Fibroblast of pulmonary artery (primary cell): ENCODE results near the gene EGFL8.

ENCODE experiments used
- DNase-seq: peaks from one replicate; pipeline ENCODE4 v3.0.0-alpha.2; 2010; ENCODE audit warnings: low read depth
- H3K4me3 ChIP-seq: replicated peaks from 2 replicates; pipeline ENCODE4 v1.5.1; 2011; ENCODE audit warnings: low read depth, mild to moderate bottlenecking, control low read depth, low read length, moderate library complexity
- TF ChIP-seq, protein P1 (sequence below): IDR thresholded peaks from 2 replicates; pipeline ENCODE4 v1.5.1; 2011; ENCODE audit warnings: mild to moderate bottlenecking, control low read depth, low read length, inconsistent platforms; ENCODE audit errors: missing control alignments

EGFL8 gene

DNA sequence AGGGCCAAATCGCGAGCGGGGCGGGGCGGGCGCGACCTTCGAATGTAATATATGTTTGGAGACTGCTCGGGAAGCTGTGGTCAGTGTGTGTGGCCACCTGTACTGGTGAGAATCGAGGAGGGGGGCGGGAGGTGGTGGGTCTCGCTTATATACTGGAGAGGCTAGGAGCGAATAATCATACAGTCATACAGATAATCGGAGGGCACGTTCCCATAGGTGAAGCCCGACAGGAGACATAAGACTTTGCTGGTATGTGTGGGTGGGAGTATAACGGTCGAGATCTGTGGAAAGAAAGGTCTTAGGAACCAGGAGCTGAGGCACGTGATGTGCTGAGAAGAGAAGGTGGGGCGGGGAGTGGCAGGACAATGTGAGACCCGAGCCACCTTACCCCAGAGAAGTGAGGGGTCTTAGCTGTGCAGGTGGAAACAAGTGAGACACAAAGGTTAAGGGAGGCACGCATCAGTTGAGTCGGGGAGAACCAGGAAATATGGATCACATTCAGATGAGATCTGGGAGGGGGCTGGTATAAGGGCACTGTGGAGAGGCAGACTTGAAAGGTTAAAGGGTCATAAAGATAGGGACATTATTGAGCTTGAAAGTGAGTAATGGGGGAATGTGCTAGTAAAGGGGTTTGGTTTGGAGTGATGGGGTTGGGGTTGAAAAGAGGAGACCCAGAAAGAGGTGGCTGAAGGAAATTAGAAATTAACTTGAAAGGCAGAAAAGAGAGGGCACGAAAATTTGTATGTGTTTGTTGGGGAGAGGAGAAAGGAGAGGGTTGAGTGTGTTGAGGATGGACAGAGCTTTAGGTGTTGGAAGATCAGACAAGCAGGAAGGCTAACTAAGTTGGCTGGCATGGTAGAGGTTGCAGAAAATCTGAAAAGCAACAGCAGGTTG, 14.4 kb downstream of the EGFL8 start:
- peak overlapping the region; percentile 87 for H3K4me3 ChIP-seq
- DNase-seq = no peak
- TF ChIP-seq, protein P1, sequence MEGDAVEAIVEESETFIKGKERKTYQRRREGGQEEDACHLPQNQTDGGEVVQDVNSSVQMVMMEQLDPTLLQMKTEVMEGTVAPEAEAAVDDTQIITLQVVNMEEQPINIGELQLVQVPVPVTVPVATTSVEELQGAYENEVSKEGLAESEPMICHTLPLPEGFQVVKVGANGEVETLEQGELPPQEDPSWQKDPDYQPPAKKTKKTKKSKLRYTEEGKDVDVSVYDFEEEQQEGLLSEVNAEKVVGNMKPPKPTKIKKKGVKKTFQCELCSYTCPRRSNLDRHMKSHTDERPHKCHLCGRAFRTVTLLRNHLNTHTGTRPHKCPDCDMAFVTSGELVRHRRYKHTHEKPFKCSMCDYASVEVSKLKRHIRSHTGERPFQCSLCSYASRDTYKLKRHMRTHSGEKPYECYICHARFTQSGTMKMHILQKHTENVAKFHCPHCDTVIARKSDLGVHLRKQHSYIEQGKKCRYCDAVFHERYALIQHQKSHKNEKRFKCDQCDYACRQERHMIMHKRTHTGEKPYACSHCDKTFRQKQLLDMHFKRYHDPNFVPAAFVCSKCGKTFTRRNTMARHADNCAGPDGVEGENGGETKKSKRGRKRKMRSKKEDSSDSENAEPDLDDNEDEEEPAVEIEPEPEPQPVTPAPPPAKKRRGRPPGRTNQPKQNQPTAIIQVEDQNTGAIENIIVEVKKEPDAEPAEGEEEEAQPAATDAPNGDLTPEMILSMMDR = no peak

DNA sequence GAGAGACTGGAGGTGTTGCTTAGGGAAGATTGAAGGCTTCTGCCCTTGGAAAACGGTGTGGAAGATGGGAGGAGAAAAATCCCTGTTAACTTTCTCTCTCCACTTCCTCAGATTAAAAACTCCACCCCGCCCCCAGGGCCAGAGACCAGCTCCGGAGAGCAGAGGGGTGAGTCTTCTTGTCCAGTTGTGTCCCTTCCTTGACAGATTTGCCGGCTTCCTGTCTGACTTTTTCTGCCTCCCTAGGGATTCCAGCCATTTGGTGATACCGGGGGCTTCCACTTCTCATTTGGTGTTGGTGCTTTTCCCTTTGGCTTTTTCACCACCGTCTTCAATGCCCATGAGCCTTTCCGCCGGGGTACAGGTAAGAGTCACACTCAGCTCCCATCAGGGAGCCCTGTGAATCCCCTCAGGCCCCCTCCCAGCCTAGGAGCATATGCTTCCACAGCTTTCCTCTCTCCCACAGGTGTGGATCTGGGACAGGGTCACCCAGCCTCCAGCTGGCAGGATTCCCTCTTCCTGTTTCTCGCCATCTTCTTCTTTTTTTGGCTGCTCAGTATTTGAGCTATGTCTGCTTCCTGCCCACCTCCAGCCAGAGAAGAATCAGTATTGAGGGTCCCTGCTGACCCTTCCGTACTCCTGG, 15.5 kb downstream of the EGFL8 start:
- no peak overlapping the region for H3K4me3 ChIP-seq
- TF ChIP-seq, protein P1 = no peak
- DNase-seq = no peak

DNA sequence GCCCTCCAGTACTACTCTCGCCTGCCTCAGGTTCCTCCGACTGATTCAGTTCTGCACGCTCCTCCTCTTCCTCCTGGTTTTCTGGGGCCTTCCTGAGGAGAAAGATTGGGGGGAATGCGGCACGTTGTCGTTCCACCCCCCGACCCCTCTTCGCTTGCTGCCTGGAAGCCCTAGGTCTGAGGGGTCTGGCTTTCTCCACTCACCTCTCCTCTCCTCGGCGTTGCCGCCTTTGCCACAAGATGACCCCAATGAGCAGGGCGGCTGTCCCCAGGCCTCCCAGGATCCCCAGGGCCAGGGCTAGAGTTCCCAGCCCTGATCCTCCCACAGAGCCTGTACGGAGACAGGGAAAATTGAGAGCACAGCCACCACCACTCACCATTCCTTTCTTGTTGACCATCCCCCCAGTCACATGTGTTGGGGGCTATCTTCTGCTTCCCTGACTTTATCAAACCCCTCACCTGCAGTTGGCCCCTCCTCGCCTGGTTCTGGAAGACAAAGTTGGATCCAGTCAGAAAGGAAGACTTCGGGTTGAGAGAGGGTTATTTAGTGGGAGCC, 16.8 kb downstream of the EGFL8 start:
- no peak overlapping the region for H3K4me3 ChIP-seq
- TF ChIP-seq, protein P1 = no peak
- no peak for DNase-seq

DNA sequence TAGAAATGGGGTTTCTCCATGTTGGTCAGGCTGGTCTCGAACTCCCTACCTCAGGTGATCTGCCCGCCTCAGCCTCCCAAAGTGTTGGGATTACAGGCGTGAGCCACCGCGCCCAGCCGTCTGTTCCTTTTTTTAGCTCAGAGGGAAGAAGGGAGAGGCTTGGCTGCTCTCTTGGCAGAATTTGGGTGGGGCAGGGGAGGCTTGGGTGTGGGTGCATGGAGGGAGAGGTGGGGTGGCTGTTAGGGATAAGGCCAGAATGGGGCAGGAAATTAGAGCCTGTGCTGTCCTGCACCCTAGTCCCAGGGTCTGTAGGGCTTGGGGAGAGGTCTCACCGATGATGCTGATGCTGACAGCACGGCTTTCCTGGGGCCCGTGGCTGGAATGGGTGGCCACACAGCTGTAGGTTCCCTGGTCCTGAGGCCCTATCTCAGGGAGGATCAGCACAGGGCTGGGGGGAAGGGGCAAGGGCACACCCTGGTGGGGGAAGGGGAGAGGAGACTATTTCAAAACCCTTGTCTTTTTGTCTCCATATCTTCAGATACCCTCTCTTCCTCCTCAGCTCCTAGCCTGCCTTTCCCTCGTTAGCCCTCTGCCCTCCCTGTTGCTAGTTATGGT, 17.6 kb downstream of the EGFL8 start:
- H3K4me3 ChIP-seq = no peak overlapping the region
- DNase-seq = no peak
- TF ChIP-seq, protein P1 = no peak

DNA sequence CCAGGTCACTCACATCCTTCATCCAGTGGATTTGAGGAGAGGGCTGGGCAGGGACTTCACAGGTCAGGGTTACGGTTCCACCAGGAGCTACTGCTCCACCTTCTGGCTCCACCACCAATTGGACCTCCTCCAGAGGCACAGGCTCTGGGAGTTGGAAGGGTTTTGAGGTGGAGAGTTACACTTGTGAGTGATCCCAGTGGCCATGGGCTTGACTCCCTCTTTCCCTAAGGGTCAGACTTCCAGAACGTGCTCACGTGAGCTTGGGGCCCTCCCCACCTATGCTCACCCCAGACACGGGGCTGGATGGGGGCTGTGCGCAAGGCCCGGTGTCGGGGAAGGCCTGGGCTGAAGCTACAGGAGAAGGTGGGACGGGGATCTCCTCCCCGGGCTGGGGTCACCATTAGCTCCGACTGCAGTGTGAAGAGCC, 18.2 kb downstream of the EGFL8 start:
- no peak for DNase-seq
- TF ChIP-seq, protein P1 = no peak
- no peak overlapping the region for H3K4me3 ChIP-seq

DNA sequence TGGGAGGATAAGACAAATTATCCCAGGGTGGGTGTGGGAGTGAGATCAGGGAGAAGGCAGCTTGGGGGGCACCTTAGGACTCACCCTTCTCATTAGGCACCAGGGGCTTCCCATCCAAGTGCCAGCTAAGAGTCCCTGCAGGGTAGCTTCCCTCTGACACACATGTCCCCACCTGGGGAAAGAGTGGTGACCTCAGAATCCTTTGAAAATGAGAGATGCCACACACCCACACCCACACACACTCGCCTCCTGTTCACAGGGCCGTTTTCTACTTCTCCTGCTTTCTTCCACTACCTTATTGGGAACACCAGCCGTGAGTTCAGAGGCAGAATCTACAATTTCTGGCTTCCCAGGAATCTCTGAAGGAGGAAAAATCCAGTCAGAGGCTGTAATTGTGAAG, 18.6 kb downstream of the EGFL8 start:
- H3K4me3 ChIP-seq = no peak overlapping the region
- DNase-seq = no peak
- TF ChIP-seq, protein P1 = no peak
